Mucosa of descending colon (tissue), 3 donors: ENCODE data around the gene POMT2. TPM values are rescaled to one million over a fixed set of nuclear protein-coding genes. Genes with fewer than 3 reads are reported as not detected.

Experiments
- ATAC-seq: fragments of 200-7000 bp; cut with Tn5 transposase; one replicate; pipeline ENCODE4 v1.9.1; 2020; ENCODE audit warnings: mild to moderate bottlenecking, moderate library complexity
- DNase-seq, 3 donors: peaks; one replicate each; pipeline ENCODE4 v3.0.0-alpha.2; 2020
- H3K36me3 ChIP-seq: fragments of 200-600 bp; one replicate; pipeline ENCODE4 v1.8.0; 2021; ENCODE audit warnings: low read depth, mild to moderate bottlenecking
- H3K4me1 ChIP-seq: fragments of 200-600 bp; one replicate; pipeline ENCODE4 v1.8.0; 2021; ENCODE audit warnings: low read depth, mild to moderate bottlenecking
- H3K4me3 ChIP-seq: fragments of 200-600 bp; one replicate; pipeline ENCODE4 v1.8.0; 2021; ENCODE audit warnings: mild to moderate bottlenecking
- H3K9me3 ChIP-seq: fragments of 200-600 bp; one replicate; pipeline ENCODE4 v1.8.0; 2021; ENCODE audit warnings: mild to moderate bottlenecking
- intact Hi-C, 2 donors: fragments of 100-400 bp; cut with DNase I in 1 of 2; cut with micrococcal nuclease in 1 of 2; formaldehyde crosslinking; loops; one replicate each; pipeline versions ENCODE4 v1.11.0 to v1.11.1; 2022; cut with DNase I, micrococcal nuclease
- total RNA-seq, 3 donors: library from RNA; stranded (reverse); fragmentation: NEBNext Ultra II Directional in 2 of 3; extraction: Animal tissue kit (Norgen Biotek cat#: 25700) in 2 of 3; gene quantifications; one replicate each; pipeline versions ENCODE4 v1.2.1 to v1.2.4, GENCODE V29; 2021 to 2023
- TF ChIP-seq, protein P1 (sequence below): fragments of 200-600 bp; IDR thresholded peaks from one replicate; pipeline ENCODE4 v1.8.0; 2022; ENCODE audit warnings: antibody characterized with exemption, mild to moderate bottlenecking
- donor health status: DM: no; HTN: no; CAD: no; lungs with moderate emphysema.
- donor health status: DM: no; HTN: no; CAD: no.
- donor health status: DM: no; HTN: yes; CAD: no.

Gene POMT2
- total RNA-seq, 3 donors from 2014 or later = 22.9 to 28.5 (median 23.2) TPM

DNA sequence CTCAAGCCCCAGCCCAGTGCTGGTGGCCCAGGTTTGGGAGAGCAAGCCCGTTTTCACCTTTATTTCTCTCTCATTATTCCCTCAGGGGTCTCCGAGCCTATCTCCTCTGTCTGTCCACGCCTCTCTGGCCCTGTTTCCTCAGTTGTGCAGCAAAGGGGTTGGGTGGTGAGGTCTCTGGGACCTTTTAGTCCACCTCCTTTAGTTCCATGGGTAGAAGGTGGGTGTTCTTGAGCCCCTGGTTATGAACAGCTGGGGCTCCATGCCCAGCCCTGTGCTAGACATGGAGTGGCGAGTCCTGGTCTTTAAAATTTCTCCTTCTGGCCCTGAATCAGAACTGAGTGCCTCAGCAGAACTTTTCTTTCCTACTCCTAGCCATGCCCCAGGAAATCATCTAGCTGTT lies 48.4 kb downstream of the POMT2 start:
- Histone ChIP-seq H3K4me1 (no peaks in the 10 kb centered on the region), H3K9me3 (peaks cover 4% of the 10 kb centered on the region), H3K36me3 (no peaks in the 10 kb centered on the region), H3K4me3 (no peak overlapping the region)
- ATAC-seq = no peak
- no peak for DNase-seq
- TF ChIP-seq, protein P1, sequence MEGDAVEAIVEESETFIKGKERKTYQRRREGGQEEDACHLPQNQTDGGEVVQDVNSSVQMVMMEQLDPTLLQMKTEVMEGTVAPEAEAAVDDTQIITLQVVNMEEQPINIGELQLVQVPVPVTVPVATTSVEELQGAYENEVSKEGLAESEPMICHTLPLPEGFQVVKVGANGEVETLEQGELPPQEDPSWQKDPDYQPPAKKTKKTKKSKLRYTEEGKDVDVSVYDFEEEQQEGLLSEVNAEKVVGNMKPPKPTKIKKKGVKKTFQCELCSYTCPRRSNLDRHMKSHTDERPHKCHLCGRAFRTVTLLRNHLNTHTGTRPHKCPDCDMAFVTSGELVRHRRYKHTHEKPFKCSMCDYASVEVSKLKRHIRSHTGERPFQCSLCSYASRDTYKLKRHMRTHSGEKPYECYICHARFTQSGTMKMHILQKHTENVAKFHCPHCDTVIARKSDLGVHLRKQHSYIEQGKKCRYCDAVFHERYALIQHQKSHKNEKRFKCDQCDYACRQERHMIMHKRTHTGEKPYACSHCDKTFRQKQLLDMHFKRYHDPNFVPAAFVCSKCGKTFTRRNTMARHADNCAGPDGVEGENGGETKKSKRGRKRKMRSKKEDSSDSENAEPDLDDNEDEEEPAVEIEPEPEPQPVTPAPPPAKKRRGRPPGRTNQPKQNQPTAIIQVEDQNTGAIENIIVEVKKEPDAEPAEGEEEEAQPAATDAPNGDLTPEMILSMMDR = no peak
- intact Hi-C loops = no loop called here

DNA sequence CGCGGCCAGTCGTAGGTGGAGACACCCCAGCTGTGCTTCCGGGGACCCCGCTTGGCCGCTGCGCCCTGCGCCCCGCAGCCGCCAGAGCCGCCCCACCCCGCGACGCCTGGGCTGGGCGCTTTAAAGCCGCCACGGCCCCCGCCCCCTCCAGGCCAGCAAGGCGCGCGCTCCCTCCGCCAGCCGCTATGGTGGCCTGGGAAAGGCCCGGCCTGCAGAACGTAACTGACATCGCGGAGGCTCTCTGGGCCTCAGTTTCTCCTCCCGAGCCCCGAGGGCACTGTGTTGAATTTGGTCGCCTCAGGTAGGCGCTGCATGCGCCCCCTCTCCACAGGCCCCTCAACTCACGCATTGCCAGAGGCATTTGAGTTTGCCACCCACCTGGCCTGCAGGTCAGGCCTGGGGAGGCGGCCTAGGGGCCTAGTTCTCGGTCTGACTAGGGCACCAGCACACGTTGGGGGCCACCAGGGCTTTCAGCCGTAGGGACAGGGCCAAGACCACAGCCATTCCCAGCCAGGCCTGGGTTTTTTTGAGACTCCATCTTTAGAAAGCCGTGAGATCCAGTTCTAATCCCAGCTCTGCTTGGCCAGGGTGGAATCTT lies 49.5 kb downstream of the POMT2 start, which contains the start of gene NGB:
TSS of gene NGB (minus strand) at position 94 of the 598 bp plus-strand sequence. CDS start 269 bp downstream, outside the sequence.
- no peak for DNase-seq
- ATAC-seq = no peak
- no peaks in the 10 kb centered on the region for H3K4me1 ChIP-seq
- TF ChIP-seq, protein P1 = no peak
- intact Hi-C loops = no loop called here
- no peaks in the 10 kb centered on the region for H3K36me3 ChIP-seq
- H3K9me3 ChIP-seq = peaks cover 4% of the 10 kb centered on the region
- no peak within 1 kb of the TSS for H3K4me3 ChIP-seq

DNA sequence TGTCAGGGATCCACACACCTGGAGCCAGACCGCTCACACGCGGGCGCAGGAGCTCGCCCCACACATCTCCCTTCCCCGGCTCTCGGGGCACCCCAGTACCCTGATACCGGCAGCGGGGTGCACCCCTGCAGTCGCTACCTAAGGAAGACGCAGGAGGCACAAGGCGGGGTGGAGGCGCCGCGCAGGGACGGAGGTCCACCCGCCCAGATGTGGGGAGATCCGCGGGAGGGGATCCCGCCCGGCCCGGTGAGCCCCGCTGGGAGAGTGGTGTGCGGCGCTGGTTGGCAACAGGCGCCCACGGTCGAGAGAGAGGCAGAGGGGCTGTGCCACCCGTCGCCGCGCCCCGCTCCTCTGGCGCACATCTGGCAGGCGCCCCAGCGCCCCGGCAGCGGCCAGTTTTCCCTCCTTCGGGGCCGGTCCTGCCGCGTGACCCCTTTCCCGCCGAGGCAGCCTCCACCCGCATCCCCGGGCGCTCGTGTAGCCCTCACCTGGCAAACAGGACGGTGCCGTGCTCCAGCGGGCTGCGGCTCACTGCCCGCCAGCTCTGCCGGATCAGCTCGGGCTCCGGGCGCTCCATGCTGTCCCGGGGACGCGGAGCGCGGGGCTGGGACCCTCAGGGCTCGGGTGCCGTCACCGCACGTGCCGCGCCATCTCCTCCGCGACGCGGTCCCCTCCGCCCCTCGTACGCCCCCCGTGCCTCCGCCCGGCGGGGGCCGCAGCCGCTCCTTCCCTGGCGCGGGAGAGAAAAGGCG lies 50.1 kb downstream of the POMT2 start:
- Histone ChIP-seq H3K4me1 (no peaks in the 10 kb centered on the region), H3K4me3 (no peak overlapping the region), H3K36me3 (no peaks in the 10 kb centered on the region), H3K9me3 (peaks cover 4% of the 10 kb centered on the region)
- ATAC-seq (no peak), DNase-seq (no peak)
- intact Hi-C loops = no loop called here
- TF ChIP-seq, protein P1 = no peak

DNA sequence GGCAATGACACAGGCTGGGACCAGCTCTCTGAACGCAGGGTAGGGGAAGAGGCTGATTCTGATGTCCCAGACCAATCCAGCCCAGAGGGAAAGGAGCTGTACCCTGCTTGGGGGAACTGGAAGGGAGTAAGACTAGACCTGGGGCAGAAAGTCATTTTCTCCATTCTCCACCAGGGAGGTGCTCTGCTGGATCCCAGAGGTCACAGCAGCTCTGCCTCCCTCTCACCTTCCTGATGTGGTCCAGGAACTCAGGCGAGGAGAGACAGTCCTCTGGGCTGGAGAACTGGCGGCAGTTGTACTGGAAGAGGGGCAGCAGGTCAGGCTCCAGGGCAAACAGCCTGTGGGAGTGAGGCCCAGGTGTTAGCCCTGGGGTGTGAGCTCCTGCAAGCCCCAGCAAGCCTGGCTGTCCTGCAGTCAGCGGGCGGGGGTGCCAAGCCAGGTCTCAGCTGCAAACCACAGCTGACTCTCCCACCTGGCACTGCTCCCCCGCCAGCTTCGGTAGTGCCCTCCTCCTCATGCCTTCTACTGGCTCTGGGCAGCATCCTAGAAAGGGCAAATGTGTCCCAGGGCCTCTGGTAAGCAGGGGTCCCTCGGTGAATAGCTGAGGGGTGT lies 51.6 kb downstream of the POMT2 start:
- no peak overlapping the region for H3K4me3 ChIP-seq
- DNase-seq (no peak), ATAC-seq (no peak)
- intact Hi-C loops = no loop called here
- no peaks in the 10 kb centered on the region for H3K36me3 ChIP-seq
- H3K4me1 ChIP-seq = no peaks in the 10 kb centered on the region
- peaks cover 4% of the 10 kb centered on the region for H3K9me3 ChIP-seq
- TF ChIP-seq, protein P1 = no peak

DNA sequence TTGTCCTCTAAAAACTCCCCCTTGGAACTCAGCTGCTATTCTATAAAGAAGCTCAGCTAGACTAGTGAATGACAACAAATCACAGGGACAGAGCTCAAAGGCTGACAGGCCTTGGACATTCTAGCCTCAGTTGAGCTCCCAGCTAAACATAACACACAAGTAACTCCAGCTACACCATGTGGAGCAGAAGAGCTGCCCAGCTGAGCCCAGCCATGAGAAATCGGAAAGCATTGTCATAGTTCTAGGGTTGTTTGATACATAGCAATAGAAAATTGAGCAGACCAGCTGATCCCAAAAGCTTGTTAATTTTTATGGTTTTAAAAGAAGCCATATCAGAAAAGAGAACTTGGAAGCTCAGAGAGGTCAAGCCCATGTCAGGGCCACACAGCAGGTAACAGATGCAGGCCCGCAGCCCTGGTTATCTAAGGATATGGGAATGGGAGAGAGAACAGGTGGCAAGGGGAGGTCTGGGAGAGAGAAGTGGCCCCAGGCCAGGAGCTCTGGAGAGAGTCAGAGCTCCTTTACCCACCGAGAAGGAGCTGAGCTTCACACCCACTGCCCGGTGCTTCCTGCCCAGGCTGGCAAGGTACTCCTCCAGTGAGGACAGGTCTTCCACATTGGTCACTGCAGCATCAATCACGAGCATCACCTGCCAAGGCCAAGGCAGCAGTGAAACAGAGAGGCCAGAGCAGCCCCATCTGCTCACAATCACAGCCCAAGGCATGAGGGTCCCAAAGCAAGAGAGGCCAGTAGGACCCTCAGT lies 52.6 kb downstream of the POMT2 start:
- Histone ChIP-seq H3K4me3 (no peak overlapping the region), H3K36me3 (no peaks in the 10 kb centered on the region), H3K9me3 (peaks cover 4% of the 10 kb centered on the region), H3K4me1 (no peaks in the 10 kb centered on the region)
- intact Hi-C loops = no loop called here
- TF ChIP-seq, protein P1 = no peak
- no peak for DNase-seq
- no peak for ATAC-seq
